HG02571 (cell line): Measurements from ENCODE around the gene SLC13A3.

ENCODE experiments used
- ATAC-seq: cut with Tn5 transposase; IDR thresholded peaks from one replicate; pipeline ENCODE4 v1.9.1; 2021; ENCODE audit warnings: mild to moderate bottlenecking, moderate library complexity; ENCODE audit not compliant: unreplicated experiment

Gene SLC13A3

GRCh38 chr20:46583411-46584214, 67.6 kb downstream of the SLC13A3 start:
- ATAC-seq: no peak

- no peak for ATAC-seq
Measured at GRCh38 chr20:46582648-46583047, 68.6 kb downstream of the SLC13A3 start.

- ATAC-seq: no peak
Measured at GRCh38 chr20:46581391-46581790, 69.9 kb downstream of the SLC13A3 start.

- no peak for ATAC-seq
Measured at GRCh38 chr20:46580613-46581205, 70.5 kb downstream of the SLC13A3 start.

GRCh38 chr20:46578745-46579144, 72.5 kb downstream of the SLC13A3 start:
- ATAC-seq: no peak

GRCh38 chr20:46576774-46577395, 74.4 kb downstream of the SLC13A3 start:
- no peak for ATAC-seq

GRCh38 chr20:46575937-46576461, 75.3 kb downstream of the SLC13A3 start:
- no peak for ATAC-seq

- ATAC-seq: no peak
Measured at GRCh38 chr20:46575394-46575793, 75.9 kb downstream of the SLC13A3 start.

GRCh38 chr20:46573788-46574584, 77.3 kb downstream of the SLC13A3 start:
- no peak for ATAC-seq

GRCh38 chr20:46573234-46573633, 78.0 kb downstream of the SLC13A3 start:
- no peak for ATAC-seq

GRCh38 chr20:46572790-46573189, 78.5 kb downstream of the SLC13A3 start:
- ATAC-seq: no peak

GRCh38 chr20:46572153-46572552, 79.1 kb downstream of the SLC13A3 start:
- no peak for ATAC-seq

- ATAC-seq: no peak
Measured at GRCh38 chr20:46571418-46571817, 79.8 kb downstream of the SLC13A3 start.

- no peak for ATAC-seq
Measured at GRCh38 chr20:46570956-46571355, 80.3 kb downstream of the SLC13A3 start.

GRCh38 chr20:46569961-46570360, 81.3 kb downstream of the SLC13A3 start:
- ATAC-seq: no peak

GRCh38 chr20:46568570-46569129, 82.6 kb downstream of the SLC13A3 start:
- no peak for ATAC-seq

GRCh38 chr20:46566125-46566524, 85.1 kb downstream of the SLC13A3 start:
- ATAC-seq: no peak

GRCh38 chr20:46564241-46564957, 86.9 kb downstream of the SLC13A3 start:
- no peak for ATAC-seq

GRCh38 chr20:46563860-46564221, 87.4 kb downstream of the SLC13A3 start:
- ATAC-seq: no peak
